GM18505 (cell line): ENCODE measurements around the gene ENHO.

ENCODE experiments used
- ATAC-seq: cut with Tn5 transposase; IDR thresholded peaks from one replicate; pipeline ENCODE4 v1.9.1; 2021; ENCODE audit not compliant: unreplicated experiment
- POLR2A ChIP-seq: IDR thresholded peaks from 4 replicates; pipeline ENCODE4 v1.6.1; 2011; ENCODE audit warnings: borderline replicate concordance; ENCODE audit not compliant: insufficient read depth, insufficient read length; ENCODE audit errors: extremely low read depth

ENHO gene

GRCh38 chr9:34513567-34514214 lies 9.1 kb downstream of the ENHO start:
- no peak for ATAC-seq
- no peak for TF ChIP-seq POLR2A

GRCh38 chr9:34512131-34513078 lies 10.4 kb downstream of the ENHO start:
- ATAC-seq: no peak
- no peak for TF ChIP-seq POLR2A

GRCh38 chr9:34510497-34511468 lies 12.0 kb downstream of the ENHO start:
- no peak for TF ChIP-seq POLR2A
- ATAC-seq: no peak

GRCh38 chr9:34508951-34509350 lies 13.8 kb downstream of the ENHO start:
- TF ChIP-seq POLR2A: no peak
- ATAC-seq: no peak

- TF ChIP-seq POLR2A: no peak
- ATAC-seq: no peak
These were observed 14.3 kb downstream of the ENHO start for GRCh38 chr9:34508463-34508862.

- no peak for TF ChIP-seq POLR2A
- no peak for ATAC-seq
These were observed 14.8 kb downstream of the ENHO start for GRCh38 chr9:34507966-34508365.

GRCh38 chr9:34507556-34507955 lies 15.2 kb downstream of the ENHO start:
- ATAC-seq: no peak
- TF ChIP-seq POLR2A: no peak

GRCh38 chr9:34506623-34507022 lies 16.2 kb downstream of the ENHO start:
- TF ChIP-seq POLR2A: no peak
- ATAC-seq: no peak

GRCh38 chr9:34505370-34506120 lies 17.2 kb downstream of the ENHO start:
- TF ChIP-seq POLR2A: no peak
- no peak for ATAC-seq

GRCh38 chr9:34503406-34503805 lies 19.4 kb downstream of the ENHO start:
- no peak for ATAC-seq
- no peak for TF ChIP-seq POLR2A

GRCh38 chr9:34502891-34503290 lies 19.9 kb downstream of the ENHO start:
- ATAC-seq: no peak
- no peak for TF ChIP-seq POLR2A

GRCh38 chr9:34502471-34502870 lies 20.3 kb downstream of the ENHO start:
- no peak for ATAC-seq
- no peak for TF ChIP-seq POLR2A
